Loucy (cell line): ENCODE measurements around the gene SUSD2.
"Not testable (repeated sequence)": the region's sequence is repeated elsewhere in the genome, so short reads cannot be mapped to it uniquely, and the experiment has no call there.

Experiments
- H2AFZ ChIP-seq: fragments of 200-600 bp; sonication (generic); 2 replicates; pipeline ENCODE4 v1.6.0; 2016; ENCODE audit warnings: antibody characterized with exemption, mild to moderate bottlenecking, low read length, moderate library complexity
- H3F3A ChIP-seq: fragments of 200-600 bp; 2 replicates; pipeline ENCODE4 v1.6.0; 2016; ENCODE audit warnings: antibody characterized with exemption, low read depth, mild to moderate bottlenecking
- H3K27me3 ChIP-seq: fragments of 200-600 bp; sonication (generic); 2 replicates; pipeline ENCODE4 v1.6.1; 2014; ENCODE audit warnings: low read length, mild to moderate bottlenecking; ENCODE audit not compliant: insufficient read depth, poor library complexity, severe bottlenecking
- H3K36me3 ChIP-seq: fragments of 200-600 bp; sonication (generic); 2 replicates; pipeline ENCODE4 v1.6.1; 2016; ENCODE audit warnings: low read length; ENCODE audit not compliant: insufficient read depth
- H3K4me1 ChIP-seq: fragments of 200-600 bp; sonication (generic); 2 replicates; pipeline ENCODE4 v1.5.1; 2014; ENCODE audit warnings: low read length, mild to moderate bottlenecking; ENCODE audit not compliant: insufficient read depth, poor library complexity, severe bottlenecking
- H3K4me2 ChIP-seq: fragments of 200-600 bp; sonication (generic); 2 replicates; pipeline ENCODE4 v1.6.0; 2014; ENCODE audit warnings: antibody characterized with exemption, low read length, low read depth, mild to moderate bottlenecking; ENCODE audit not compliant: poor library complexity, severe bottlenecking
- H3K4me3 ChIP-seq: fragments of 200-600 bp; sonication (generic); 2 replicates; pipeline ENCODE4 v1.5.1; 2014; ENCODE audit warnings: low read length, mild to moderate bottlenecking, mixed read lengths; ENCODE audit not compliant: poor library complexity, severe bottlenecking
- H3K79me2 ChIP-seq: fragments of 200-600 bp; sonication (generic); 2 replicates; pipeline ENCODE4 v1.6.1; 2014; ENCODE audit warnings: low read length; ENCODE audit not compliant: insufficient read depth
- H3K9ac ChIP-seq: fragments of 200-600 bp; sonication (generic); 2 replicates; pipeline ENCODE4 v1.6.0; 2014; ENCODE audit warnings: mild to moderate bottlenecking, low read depth, low read length, moderate library complexity; ENCODE audit not compliant: poor library complexity, severe bottlenecking
- H3K9me2 ChIP-seq: fragments of 200-600 bp; sonication (generic); replicated peaks from 2 replicates; pipeline ENCODE4 v1.6.1; 2016; ENCODE audit warnings: low read depth, low read length, mixed read lengths
- H3K9me3 ChIP-seq: fragments of 200-600 bp; sonication (generic); 2 replicates; pipeline ENCODE4 v1.6.1; 2014; ENCODE audit warnings: mild to moderate bottlenecking, antibody characterized with exemption, low read length, low read depth; ENCODE audit not compliant: insufficient read depth
- H4K20me1 ChIP-seq: fragments of 200-600 bp; sonication (generic); 2 replicates; pipeline ENCODE4 v1.6.0; 2014; ENCODE audit warnings: antibody characterized with exemption, low read length, mild to moderate bottlenecking; ENCODE audit not compliant: insufficient read depth, poor library complexity, severe bottlenecking
- CTCF ChIP-seq: fragments of 200-600 bp; sonication (generic); conservative IDR thresholded peaks from 2 replicates; pipeline ENCODE4 v1.5.1; 2014; ENCODE audit warnings: mild to moderate bottlenecking, antibody characterized with exemption, low read length
- EZH2phosphoT487 ChIP-seq: fragments of 200-600 bp; IDR thresholded peaks from 2 replicates; pipeline ENCODE4 v1.6.1; 2018; ENCODE audit warnings: antibody characterized with exemption, mild to moderate bottlenecking, moderate library complexity, borderline replicate concordance

The SUSD2 gene

GRCh38 chr22:24233816-24234215 lies 52.5 kb downstream of the SUSD2 start:
- TF ChIP-seq CTCF (no peak), EZH2phosphoT487 (no peak)
- Histone ChIP-seq H4K20me1 (no peaks in the 10 kb centered on the region), H3K9me2 (no peaks in the 10 kb centered on the region), H3K4me1 (no peaks in the 10 kb centered on the region), H3K27me3 (no peaks in the 10 kb centered on the region), H2AFZ (no peak overlapping the region), H3K79me2 (no peaks in the 10 kb centered on the region), H3K4me3 (no peak overlapping the region), H3K36me3 (no peaks in the 10 kb centered on the region), H3K9ac (no peak overlapping the region), H3K4me2 (no peak overlapping the region), H3F3A (no peaks in the 10 kb centered on the region), H3K9me3 (no peaks in the 10 kb centered on the region)

GRCh38 chr22:24235315-24235714 lies 54.0 kb downstream of the SUSD2 start:
- Histone ChIP-seq H3K27me3 (no peaks in the 10 kb centered on the region), H3K9me3 (no peaks in the 10 kb centered on the region), H3K79me2 (no peaks in the 10 kb centered on the region), H3K9me2 (no peaks in the 10 kb centered on the region), H3K9ac (no peak overlapping the region), H3F3A (no peaks in the 10 kb centered on the region), H4K20me1 (no peaks in the 10 kb centered on the region), H2AFZ (no peak overlapping the region), H3K4me3 (no peak overlapping the region), H3K4me1 (no peaks in the 10 kb centered on the region), H3K36me3 (no peaks in the 10 kb centered on the region), H3K4me2 (no peak overlapping the region)
- TF ChIP-seq CTCF (no peak), EZH2phosphoT487 (no peak)

- Histone ChIP-seq H3K36me3 (no peaks in the 10 kb centered on the region), H3K79me2 (no peaks in the 10 kb centered on the region), H3K9me3 (no peaks in the 10 kb centered on the region), H3F3A (no peaks in the 10 kb centered on the region), H3K9me2 (no peaks in the 10 kb centered on the region), H3K27me3 (no peaks in the 10 kb centered on the region), H4K20me1 (no peaks in the 10 kb centered on the region), H3K4me3 (no peak overlapping the region), H3K9ac (no peak overlapping the region), H3K4me1 (no peaks in the 10 kb centered on the region), H3K4me2 (no peak overlapping the region), H2AFZ (no peak overlapping the region)
- TF ChIP-seq EZH2phosphoT487 = no peak
- no peak for TF ChIP-seq CTCF
Measured at GRCh38 chr22:24236656-24237055, 55.4 kb downstream of the SUSD2 start.

- H3K9ac ChIP-seq, H3F3A ChIP-seq, H3K4me2 ChIP-seq, H3K4me3 ChIP-seq, H3K27me3 ChIP-seq, H3K9me2 ChIP-seq, H4K20me1 ChIP-seq, H3K36me3 ChIP-seq, H3K9me3 ChIP-seq, H3K79me2 ChIP-seq, H2AFZ ChIP-seq: not testable (repeated sequence)
- H3K4me1 ChIP-seq = peaks cover 12% of the 10 kb centered on the region
Measured at GRCh38 chr22:24238101-24238694, 56.9 kb downstream of the SUSD2 start.
